Middle frontal gyrus (tissue), 1 donor: ENCODE data around the gene GRM7.

Experiments
- DNase-seq: peaks from one replicate; pipeline ENCODE4 v3.0.0-alpha.2; 2015; ENCODE audit warnings: low spot score; ENCODE audit errors: extremely low spot score

The GRM7 gene

GRCh38 chr3:7238565-7239295 lies 377.8 kb downstream of the GRM7 start:
- DNase-seq: no peak

DNA sequence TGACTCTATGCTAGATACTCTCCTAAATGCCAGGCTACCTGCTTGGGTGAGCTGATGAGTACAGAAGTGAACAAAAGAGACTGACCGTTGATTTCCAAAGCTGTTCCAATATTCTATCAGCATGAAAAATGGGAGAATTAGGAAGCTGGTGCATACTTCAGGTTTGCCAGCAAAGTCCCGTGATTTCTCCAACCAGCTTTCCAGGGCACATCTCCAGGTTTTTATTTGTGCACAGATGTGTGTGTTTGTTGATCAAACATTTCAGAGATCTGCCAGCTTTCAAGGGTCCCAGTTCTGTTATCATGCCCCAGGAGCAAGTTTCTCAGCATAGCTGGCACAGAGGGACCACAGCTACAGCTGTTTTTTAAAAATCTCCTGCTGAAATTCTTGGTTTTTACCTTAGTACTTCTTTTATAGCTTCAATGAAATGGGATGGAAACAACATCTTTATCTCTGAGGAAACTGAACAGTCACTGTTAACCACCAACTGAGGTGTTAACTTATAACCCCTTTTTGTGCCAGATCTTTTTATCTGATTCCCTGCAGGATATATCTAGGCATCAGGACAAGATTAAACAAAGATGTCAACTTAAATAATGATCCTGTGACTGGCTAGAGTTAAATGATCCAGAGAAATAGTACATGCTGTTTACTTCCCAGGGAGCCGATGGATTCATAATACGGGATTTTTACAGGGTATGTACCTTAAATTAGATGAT lies 380.8 kb downstream of the GRM7 start:
- DNase-seq: no peak

DNA sequence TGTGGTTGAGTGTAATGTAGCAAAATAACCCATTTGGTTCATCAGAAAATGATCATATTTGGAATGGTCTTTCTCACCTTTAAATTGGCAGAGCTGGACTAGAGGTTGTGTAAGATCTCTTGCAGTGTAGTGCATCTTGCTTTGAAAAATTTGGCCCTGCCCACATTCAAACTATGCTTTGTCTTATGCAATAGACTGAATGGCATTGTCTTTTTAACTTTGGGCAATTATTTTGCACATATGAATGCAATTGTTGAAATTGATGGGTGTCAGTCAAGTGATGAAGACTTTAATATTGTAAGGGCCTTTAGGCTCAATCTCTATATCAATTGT lies 381.4 kb downstream of the GRM7 start:
- DNase-seq: no peak

DNA sequence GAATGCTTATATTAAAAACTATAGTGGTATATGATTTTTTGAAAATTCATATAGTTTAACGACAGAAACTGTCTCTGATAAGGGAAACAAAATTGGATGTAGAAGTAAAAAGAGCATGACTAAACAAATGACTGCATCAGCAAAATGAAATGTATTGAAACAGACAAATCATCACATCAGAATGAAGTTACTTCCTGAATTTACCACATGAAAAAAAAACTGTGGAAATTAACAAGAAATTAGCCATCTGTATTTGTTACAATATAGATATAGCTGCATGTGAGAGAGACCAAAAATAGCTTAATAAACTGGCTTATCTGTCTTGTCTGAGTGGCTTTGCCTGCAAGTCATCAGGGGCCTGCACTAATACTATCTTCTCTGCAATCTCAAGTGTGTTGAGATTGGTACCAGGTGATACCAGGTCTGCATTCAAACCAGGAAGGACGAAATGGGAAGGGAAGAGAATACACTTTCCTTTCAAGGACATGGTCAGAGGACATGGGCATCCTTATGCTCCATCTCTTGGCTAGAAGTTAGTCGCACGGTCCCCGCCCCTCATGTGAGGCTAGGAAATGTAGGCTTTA lies 388.7 kb downstream of the GRM7 start:
- no peak for DNase-seq

DNA sequence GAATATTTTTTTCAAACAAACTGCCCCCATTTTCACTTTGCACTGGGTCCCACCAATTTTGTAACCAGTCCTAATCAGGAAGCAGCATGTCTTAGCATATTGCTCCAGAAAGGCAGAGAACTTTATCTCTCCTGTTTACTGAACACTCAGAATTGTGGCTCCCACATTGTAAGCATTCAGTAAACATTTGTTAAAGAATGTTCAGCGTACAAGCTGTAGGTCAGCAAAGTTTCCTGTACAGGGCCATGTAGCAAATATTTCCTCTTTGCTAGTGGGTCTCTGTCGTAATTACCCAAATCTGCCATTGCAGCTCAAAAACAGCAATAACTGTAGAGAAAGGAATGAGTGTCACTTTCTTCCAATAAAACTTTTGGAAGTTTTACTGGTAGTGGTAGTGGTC lies 393.3 kb downstream of the GRM7 start:
- DNase-seq: no peak

DNA sequence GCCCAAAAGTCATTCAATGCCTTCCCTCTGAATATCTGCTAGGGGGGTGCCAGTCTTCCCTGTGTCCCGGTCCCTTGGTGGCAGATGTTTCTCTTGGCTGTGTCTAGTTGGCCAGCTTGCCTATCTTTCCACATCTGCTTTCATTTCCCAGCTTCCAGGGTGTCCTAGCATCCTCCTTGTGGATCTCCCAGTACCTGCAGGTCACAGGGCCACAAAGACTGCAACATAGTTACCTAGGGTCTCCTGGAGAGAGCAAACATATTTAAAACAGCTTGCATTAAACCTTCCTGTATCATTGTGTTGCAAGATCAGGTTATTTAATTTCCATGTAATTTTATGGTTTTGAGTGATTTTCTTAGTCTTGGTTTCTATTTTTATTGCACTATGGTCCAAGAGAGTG lies 400.1 kb downstream of the GRM7 start:
- DNase-seq: no peak

DNA sequence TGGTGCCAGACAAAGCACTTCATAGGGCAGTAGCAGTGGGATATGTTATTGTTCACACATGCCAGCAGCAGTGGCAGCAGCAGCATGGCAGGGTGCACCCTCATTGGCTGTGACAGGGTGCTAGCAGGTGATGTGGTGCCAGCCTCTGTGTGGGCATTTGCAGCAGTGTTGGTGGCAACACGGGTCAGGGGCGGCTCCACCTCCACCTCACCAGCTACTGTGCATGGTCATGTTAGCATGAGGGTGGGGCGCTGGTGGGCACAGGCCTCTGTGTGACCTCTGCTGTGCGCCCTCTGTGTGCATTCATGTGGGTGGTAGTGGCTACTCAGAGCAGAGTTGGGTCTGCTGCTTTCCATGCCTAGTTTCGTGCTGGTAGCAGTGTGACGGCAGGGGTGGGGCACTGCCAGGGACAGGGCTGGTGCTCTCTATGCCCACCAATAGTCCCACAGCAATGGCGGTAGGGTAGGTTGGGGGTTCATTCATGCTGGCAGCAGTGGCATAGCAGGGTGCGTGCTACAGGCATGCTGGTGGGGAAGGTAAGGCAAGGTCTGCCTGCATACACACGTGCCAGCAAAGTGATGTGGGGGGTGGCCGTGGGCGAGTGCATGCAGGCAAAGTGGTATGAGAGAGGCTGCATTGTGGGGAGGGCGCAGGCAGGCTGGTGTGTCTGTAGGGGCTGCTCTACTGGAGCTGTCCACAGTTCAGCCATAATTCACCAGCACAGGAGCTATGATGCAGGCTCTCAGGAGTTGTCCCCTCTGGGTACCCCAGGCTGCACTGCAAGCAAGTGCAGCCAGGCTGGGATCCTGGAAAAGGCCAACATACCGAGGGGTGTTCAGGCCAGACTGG lies 402.7 kb downstream of the GRM7 start:
- no peak for DNase-seq

GRCh38 chr3:7264196-7264526 lies 403.2 kb downstream of the GRM7 start:
- DNase-seq: no peak

DNA sequence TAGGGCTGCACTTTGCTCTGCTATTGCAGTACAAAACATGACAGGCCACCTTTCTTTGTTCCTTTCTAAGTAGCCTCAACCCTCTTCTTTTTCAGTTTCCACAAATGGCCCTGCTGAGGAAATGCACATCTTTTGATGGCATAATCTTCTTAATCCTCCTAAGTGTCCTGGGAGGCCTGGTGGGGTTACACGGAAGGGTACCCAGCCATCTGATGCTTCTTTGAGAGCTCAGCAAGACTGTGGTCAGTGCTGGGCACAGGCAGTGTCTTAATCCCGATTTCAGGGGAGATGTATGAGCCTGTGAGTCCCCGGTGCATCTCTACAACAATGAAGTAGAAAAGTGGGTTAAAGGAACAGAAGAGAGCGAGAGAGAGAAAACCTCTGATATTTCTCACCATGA lies 404.8 kb downstream of the GRM7 start:
- no peak for DNase-seq

DNA sequence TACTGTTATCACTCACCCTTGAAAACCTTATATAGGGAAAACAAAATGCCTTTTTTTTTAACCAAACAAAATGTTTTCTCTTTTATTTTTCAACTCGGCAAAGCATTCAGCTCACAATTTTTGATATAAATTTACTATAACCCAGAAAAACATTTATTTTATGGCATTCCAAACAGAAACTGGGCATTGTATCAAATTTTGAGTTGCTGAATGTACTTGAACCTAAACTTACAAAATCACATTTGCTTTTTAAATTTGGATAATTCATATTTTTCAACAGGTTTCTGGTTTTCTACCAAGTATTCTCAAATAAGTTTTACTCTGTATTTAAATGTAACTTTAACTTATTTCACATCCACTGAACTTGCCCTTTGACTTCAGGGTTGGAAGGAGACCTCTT lies 405.6 kb downstream of the GRM7 start:
- DNase-seq: no peak

DNA sequence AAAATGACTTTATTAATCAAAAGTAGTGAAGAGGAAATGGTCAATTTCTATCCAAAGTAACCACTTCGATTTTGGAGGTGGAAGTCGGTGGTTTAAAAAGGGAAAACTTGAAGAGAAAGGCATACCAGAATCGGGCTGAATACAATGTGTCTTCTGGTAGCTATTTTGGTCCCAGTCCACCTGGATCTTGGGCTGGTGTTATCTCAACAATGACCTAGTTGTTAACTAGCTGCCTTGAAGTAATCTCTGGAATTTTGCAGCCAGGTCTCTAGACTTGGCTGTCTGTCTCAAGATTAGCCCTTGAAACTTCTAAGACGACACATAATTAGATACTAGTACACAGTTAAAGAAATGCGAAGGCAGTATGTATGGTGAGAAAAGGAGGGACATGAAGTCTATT lies 409.8 kb downstream of the GRM7 start:
- no peak for DNase-seq

GRCh38 chr3:7271631-7272030 lies 410.7 kb downstream of the GRM7 start:
- DNase-seq: no peak

GRCh38 chr3:7272203-7272602 lies 411.3 kb downstream of the GRM7 start:
- no peak for DNase-seq

- DNase-seq: no peak
These were observed 414.5 kb downstream of the GRM7 start for GRCh38 chr3:7275396-7275795.

- DNase-seq: no peak
These were observed 419.4 kb downstream of the GRM7 start for GRCh38 chr3:7280318-7280717.

GRCh38 chr3:7282988-7283387 lies 422.1 kb downstream of the GRM7 start:
- no peak for DNase-seq

DNA sequence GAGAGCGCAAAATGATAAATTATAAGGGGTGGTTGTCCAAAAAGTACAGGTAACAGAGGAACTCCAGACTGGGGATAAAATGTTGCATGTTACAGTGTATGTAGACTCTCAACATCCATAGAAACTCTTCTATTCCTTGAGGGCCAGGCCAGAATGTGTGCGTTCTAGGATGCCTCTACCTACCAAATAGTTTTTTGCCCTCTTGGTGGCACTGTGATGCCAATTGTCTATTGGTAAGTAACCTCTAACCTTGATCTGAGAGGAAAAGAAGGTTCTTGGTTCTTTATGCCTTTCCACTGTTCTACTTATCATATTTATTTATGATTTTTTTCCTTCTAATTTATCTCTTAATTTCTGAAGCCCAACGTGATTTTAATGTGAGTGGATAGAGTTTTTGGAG lies 424.6 kb downstream of the GRM7 start:
- no peak for DNase-seq

DNA sequence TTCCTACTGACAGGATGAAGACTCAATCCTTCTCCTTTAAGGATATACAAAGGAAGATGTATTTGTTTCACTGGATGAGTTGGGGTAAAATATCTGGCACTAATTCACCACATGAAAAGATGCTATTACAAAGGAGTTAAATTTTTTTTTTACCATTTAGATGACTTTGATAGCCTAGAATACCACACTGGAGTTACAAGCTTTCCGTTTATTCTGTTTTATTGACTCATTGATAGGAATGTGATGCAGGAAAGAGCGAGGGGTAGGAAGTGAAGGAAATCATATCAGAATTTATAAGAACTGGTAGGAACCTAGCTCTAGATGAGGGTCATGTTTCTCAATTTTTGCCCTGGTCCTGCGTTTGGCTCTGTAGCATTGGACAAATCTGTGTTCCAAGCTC lies 427.2 kb downstream of the GRM7 start:
- DNase-seq: no peak

- no peak for DNase-seq
These were observed 428.2 kb downstream of the GRM7 start for GRCh38 chr3:7289121-7289520.

DNA sequence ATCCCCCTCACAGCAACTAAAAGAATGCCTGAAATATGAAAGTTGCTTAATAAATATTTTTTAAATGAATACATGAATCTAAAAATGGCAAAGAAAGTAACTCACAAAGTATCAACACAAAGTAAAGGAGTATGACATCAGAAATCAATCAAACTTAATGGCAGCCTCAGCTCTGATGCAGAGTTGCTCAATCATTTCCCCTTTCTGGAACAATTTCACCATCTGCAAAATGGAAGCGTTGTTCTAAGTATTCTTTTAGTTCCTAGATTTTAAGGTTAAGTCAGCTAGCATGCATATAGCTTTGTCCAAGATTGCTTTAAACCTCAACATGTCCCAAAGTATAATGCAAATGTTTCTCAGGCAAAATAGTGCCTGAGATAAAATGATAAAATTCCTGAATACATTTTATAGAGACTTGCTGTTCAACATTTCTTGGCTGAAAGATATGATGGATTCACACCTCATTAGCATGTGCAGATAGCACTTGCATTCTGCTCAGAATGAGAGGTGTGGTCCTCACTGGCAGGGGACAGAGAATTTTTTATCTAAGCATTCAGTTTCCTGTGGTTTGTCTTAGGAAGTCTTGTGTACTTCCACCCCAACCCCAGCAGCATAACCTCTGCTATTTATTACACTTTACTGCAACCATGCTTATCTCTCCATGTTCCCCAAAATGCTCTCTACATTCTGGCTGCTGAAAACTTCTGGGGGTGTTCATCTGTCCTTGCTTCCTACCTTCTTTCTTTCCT lies 429.3 kb downstream of the GRM7 start:
- no peak for DNase-seq

- no peak for DNase-seq
These were observed 431.4 kb downstream of the GRM7 start for GRCh38 chr3:7292362-7292761.
